ENCODE results near the gene LRRC71.
"Not testable (repeated sequence)": the region's sequence is repeated elsewhere in the genome, so short reads cannot be mapped to it uniquely, and the experiment has no call there.

The LRRC71 gene

GRCh38 chr1:156924478-156925153, 4.2 kb downstream of the LRRC71 start:
- TF ChIP-seq CTCF (IDR thresholded peaks at IDR 0.05; ENCODE audit: extremely low read depth, missing control alignments): no peak

GRCh38 chr1:156925154-156926010, 5.0 kb downstream of the LRRC71 start:
- no peak for TF ChIP-seq CTCF (IDR thresholded peaks at IDR 0.05; ENCODE audit: extremely low read depth, missing control alignments)
- no peak for DNase-seq (ENCODE audit: low spot score)

More at GRCh38 chr1:156924478-156925153, 4.2 kb downstream of the LRRC71 start:
- DNase-seq (ENCODE audit: low spot score): no peak

- TF ChIP-seq CTCF (IDR thresholded peaks at IDR 0.05; ENCODE audit: extremely low read depth, missing control alignments): no peak
- no peak for DNase-seq (ENCODE audit: low spot score)
Measured at GRCh38 chr1:156926175-156926574, 5.7 kb downstream of the LRRC71 start.

GRCh38 chr1:156926695-156927094, 6.3 kb downstream of the LRRC71 start:
- DNase-seq (ENCODE audit: low spot score): not testable (repeated sequence)

- TF ChIP-seq CTCF (IDR thresholded peaks at IDR 0.05; ENCODE audit: extremely low read depth, missing control alignments): peak; percentile 17
- peak; percentile 68 for DNase-seq (ENCODE audit: low spot score)
Measured at GRCh38 chr1:156927215-156928042, 7.0 kb downstream of the LRRC71 start.

- DNase-seq (ENCODE audit: low spot score): no peak
- TF ChIP-seq CTCF (IDR thresholded peaks at IDR 0.05; ENCODE audit: extremely low read depth, missing control alignments): no peak
Measured at GRCh38 chr1:156928043-156928602, 7.7 kb downstream of the LRRC71 start.

- no peak for TF ChIP-seq CTCF (IDR thresholded peaks at IDR 0.05; ENCODE audit: extremely low read depth, missing control alignments)
Measured at GRCh38 chr1:156929596-156930238, 9.3 kb downstream of the LRRC71 start.

More at GRCh38 chr1:156929596-156930238, 9.3 kb downstream of the LRRC71 start:
- DNase-seq (ENCODE audit: low spot score): no peak
